Peyer's patch (tissue), 4 donors: Measurements from ENCODE around the gene TNFAIP1. TPM values are rescaled to one million over a fixed set of nuclear protein-coding genes. Genes with fewer than 3 reads are reported as not detected.

Experiments used
- DNase-seq, 3 donors: peaks; one replicate each; pipeline ENCODE4 v3.0.0-alpha.2; 2017 to 2019
- H3K27ac ChIP-seq, 4 donors: fragments of 200-600 bp; sonication (generic); one replicate each; pipeline ENCODE4 v1.5.1; 2016 to 2019
- H3K27me3 ChIP-seq, 2 donors: fragments of 200-600 bp; sonication (generic); one replicate each; pipeline ENCODE4 v1.5.1; 2019
- H3K36me3 ChIP-seq, 3 donors: fragments of 200-600 bp; sonication (generic); one replicate each; pipeline ENCODE4 v1.5.1; 2016 to 2019
- H3K4me1 ChIP-seq, 4 donors: fragments of 200-600 bp; sonication (generic); one replicate each; pipeline ENCODE4 v1.5.1; 2016 to 2019
- H3K4me3 ChIP-seq, 4 donors: fragments of 200-600 bp; sonication (generic); 1 replicate in 3 of 4; 2 replicates in 1 of 4; pipeline ENCODE4 v1.5.1; 2016 to 2019; ENCODE audit warnings: mild to moderate bottlenecking in 1 of 4
- H3K9me3 ChIP-seq, 4 donors: fragments of 200-600 bp; sonication (generic); one replicate each; pipeline ENCODE4 v1.5.1; 2016 to 2019; ENCODE audit warnings: mild to moderate bottlenecking in 1 of 4
- CTCF ChIP-seq, 6 experiments: fragments of 450-650 bp in 4 of 6; fragments of 200-600 bp in 2 of 6; sonication (generic) in 1 of 6; IDR thresholded peaks; one replicate each; pipeline ENCODE4 v1.5.1; 2017 to 2019; ENCODE audit warnings: antibody characterized with exemption in 6 of 6, mild to moderate bottlenecking in 3 of 6, moderate library complexity in 1 of 6
- POLR2A ChIP-seq, 2 donors: fragments of 450-650 bp; IDR thresholded peaks; one replicate each; pipeline ENCODE4 v1.5.1; 2017; ENCODE audit warnings: antibody characterized with exemption in 2 of 2, mild to moderate bottlenecking in 2 of 2, moderate library complexity in 2 of 2
- total RNA-seq, 4 donors: library from RNA; depleted of rRNA; stranded (reverse); fragments of >200 nt; gene quantifications; one replicate each; pipeline ENCODE4 v1.1.0, GENCODE V29; 2016

Gene TNFAIP1
- total RNA-seq, 4 donors from 2014 or later, result 28.9 to 36.3 (median 31.1) TPM

- Histone ChIP-seq H3K36me3 (peaks cover 0 to 99% (median 3%) of the 10 kb centered on the region in 3 donors), H3K27me3 (no peaks in the 10 kb centered on the region), H3K27ac (no peak overlapping the region), H3K9me3 (no peaks in the 10 kb centered on the region), H3K4me1 (no peaks in the 10 kb centered on the region), H3K4me3 (no peak overlapping the region)
- no peak for DNase-seq
- TF ChIP-seq CTCF (IDR thresholded peaks at IDR 0.05), result no peak
- TF ChIP-seq POLR2A (IDR thresholded peaks at IDR 0.05), result no peak
Observed at GRCh38 chr17:28344435-28344901, 8.9 kb downstream of the TNFAIP1 start.

- Histone ChIP-seq H3K36me3 (peaks cover 0 to 99% (median 3%) of the 10 kb centered on the region in 3 donors), H3K4me1 (no peaks in the 10 kb centered on the region), H3K27me3 (no peaks in the 10 kb centered on the region), H3K4me3 (no peak overlapping the region), H3K9me3 (no peaks in the 10 kb centered on the region), H3K27ac (no peak overlapping the region)
- no peak for DNase-seq
- no peak for TF ChIP-seq CTCF (IDR thresholded peaks at IDR 0.05)
- TF ChIP-seq POLR2A (IDR thresholded peaks at IDR 0.05), result no peak
Observed at GRCh38 chr17:28345419-28346198, 10.0 kb downstream of the TNFAIP1 start.

- Histone ChIP-seq H3K36me3 (peaks cover 0 to 99% (median 3%) of the 10 kb centered on the region in 3 donors), H3K4me1 (no peaks in the 10 kb centered on the region), H3K9me3 (no peaks in the 10 kb centered on the region), H3K27ac (no peak overlapping the region), H3K27me3 (no peaks in the 10 kb centered on the region), H3K4me3 (no peak overlapping the region)
- TF ChIP-seq CTCF (IDR thresholded peaks at IDR 0.05) (no peak), POLR2A (IDR thresholded peaks at IDR 0.05) (no peak)
- DNase-seq, result no peak
Observed at GRCh38 chr17:28346199-28346580, 10.6 kb downstream of the TNFAIP1 start.

GRCh38 chr17:28346746-28347246 lies 11.2 kb downstream of the TNFAIP1 start:
- Histone ChIP-seq H3K36me3 (peaks cover 0 to 99% (median 3%) of the 10 kb centered on the region in 3 donors), H3K4me3 (no peak overlapping the region), H3K9me3 (no peaks in the 10 kb centered on the region), H3K4me1 (no peaks in the 10 kb centered on the region), H3K27ac (no peak overlapping the region), H3K27me3 (no peaks in the 10 kb centered on the region)
- TF ChIP-seq CTCF (IDR thresholded peaks at IDR 0.05) (peak in 3 of 6 experiments; percentile 31 to 38 (median 32)), POLR2A (IDR thresholded peaks at IDR 0.05) (no peak)
- DNase-seq, result peak in 1 of 3 donors; percentile 33

- H3K4me1 ChIP-seq, result no peaks in the 10 kb centered on the region
- H3K9me3 ChIP-seq, result no peaks in the 10 kb centered on the region
- H3K27ac ChIP-seq, result no peak overlapping the region
- TF ChIP-seq CTCF (IDR thresholded peaks at IDR 0.05), result no peak
- no peak for TF ChIP-seq POLR2A (IDR thresholded peaks at IDR 0.05)
- peak in 1 of 3 donors; percentile 25 for DNase-seq
- peaks cover 0 to 97% (median 0%) of the 10 kb centered on the region in 3 donors for H3K36me3 ChIP-seq
- no peak overlapping the region for H3K4me3 ChIP-seq
- H3K27me3 ChIP-seq, result no peaks in the 10 kb centered on the region
Observed at GRCh38 chr17:28347261-28347891, 11.8 kb downstream of the TNFAIP1 start.
